ENCODE results near the gene SLC39A11. TPM values are rescaled to one million over a fixed set of nuclear protein-coding genes. Genes with fewer than 3 reads are reported as not detected.

SLC39A11 gene
- total RNA-seq, 1 experiment from 2014 or later, result 18.9 TPM

GRCh38 chr17:72778169-72779151 is 314.0 kb downstream of the SLC39A11 start:
- ATAC-seq, result no peak
- Mint-ChIP-seq H3K27ac (no peak overlapping the region), H3K9me3 (no peaks in the 10 kb centered on the region), H3K27me3 (ENCODE audit: low read depth) (peaks cover 2% of the 10 kb centered on the region; the same call in 1 of the 2 replicates), H3K4me3 (no peak overlapping the region), H3K36me3 (no peaks in the 10 kb centered on the region), H3K4me1 (peaks cover 14% of the 10 kb centered on the region)
- no peak for TF ChIP-seq ZNF281 (CRISPR knock-in tag; IDR thresholded peaks at IDR 0.05)
- DNase-seq (ENCODE audit: low spot score), result no peak
- ChIA-PET CTCF (no interaction called here), POLR2A (no interaction called here)

DNA sequence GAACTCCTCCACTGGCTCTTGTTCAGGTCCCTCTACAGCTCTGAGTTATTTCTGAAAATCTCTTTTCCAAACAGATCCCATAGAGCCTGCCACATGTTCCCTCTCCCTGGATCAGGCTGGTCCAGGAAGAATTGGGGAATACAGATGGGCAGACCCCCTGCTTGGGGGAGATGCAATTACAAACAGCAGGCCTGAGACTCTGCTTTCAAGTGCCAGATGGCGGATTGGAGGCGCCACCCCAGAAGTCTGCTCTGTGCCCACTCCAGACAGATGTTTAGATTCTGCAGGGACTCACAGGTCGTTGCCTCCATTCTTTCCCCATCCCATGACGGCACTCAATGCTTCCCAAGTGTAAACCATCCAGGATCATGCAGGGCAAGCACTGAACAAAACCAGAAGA is 316.6 kb downstream of the SLC39A11 start:
- ATAC-seq, result no peak
- no peaks in the 10 kb centered on the region for H3K9me3 Mint-ChIP-seq
- no peak overlapping the region for H3K4me3 Mint-ChIP-seq
- no peak overlapping the region for H3K27ac Mint-ChIP-seq
- ChIA-PET POLR2A (no interaction called here), CTCF (interaction anchor here (1.1 to 1.8 kb wide), 3 partner anchors 9 to 50 kb away, joined by 3 to 16 read pairs (median 5); no protein-coding TSS in a partner anchor)
- H3K4me1 Mint-ChIP-seq, result peaks cover 12% of the 10 kb centered on the region
- no peaks in the 10 kb centered on the region for H3K36me3 Mint-ChIP-seq
- peaks cover 2% of the 10 kb centered on the region; the same call in 1 of the 2 replicates for H3K27me3 Mint-ChIP-seq (ENCODE audit: low read depth)
- DNase-seq (ENCODE audit: low spot score), result no peak
- TF ChIP-seq SOX15 (CRISPR knock-in tag; IDR thresholded peaks at IDR 0.05) (no peak), CREM (CRISPR knock-in tag; IDR thresholded peaks at IDR 0.05) (no peak), NFE2L1 (CRISPR knock-in tag; IDR thresholded peaks at IDR 0.05) (no peak), ZNF281 (CRISPR knock-in tag; IDR thresholded peaks at IDR 0.05) (no peak), ZNF423 (CRISPR knock-in tag; IDR thresholded peaks at IDR 0.05) (no peak), OVOL2 (CRISPR knock-in tag; IDR thresholded peaks at IDR 0.05; ENCODE audit: borderline replicate concordance) (no peak), ZNF317 (CRISPR knock-in tag; IDR thresholded peaks at IDR 0.05; ENCODE audit: borderline replicate concordance, low read depth) (no peak), EMX1 (CRISPR knock-in tag; IDR thresholded peaks at IDR 0.05) (no peak)
- TF ChIP-seq, protein P1, sequence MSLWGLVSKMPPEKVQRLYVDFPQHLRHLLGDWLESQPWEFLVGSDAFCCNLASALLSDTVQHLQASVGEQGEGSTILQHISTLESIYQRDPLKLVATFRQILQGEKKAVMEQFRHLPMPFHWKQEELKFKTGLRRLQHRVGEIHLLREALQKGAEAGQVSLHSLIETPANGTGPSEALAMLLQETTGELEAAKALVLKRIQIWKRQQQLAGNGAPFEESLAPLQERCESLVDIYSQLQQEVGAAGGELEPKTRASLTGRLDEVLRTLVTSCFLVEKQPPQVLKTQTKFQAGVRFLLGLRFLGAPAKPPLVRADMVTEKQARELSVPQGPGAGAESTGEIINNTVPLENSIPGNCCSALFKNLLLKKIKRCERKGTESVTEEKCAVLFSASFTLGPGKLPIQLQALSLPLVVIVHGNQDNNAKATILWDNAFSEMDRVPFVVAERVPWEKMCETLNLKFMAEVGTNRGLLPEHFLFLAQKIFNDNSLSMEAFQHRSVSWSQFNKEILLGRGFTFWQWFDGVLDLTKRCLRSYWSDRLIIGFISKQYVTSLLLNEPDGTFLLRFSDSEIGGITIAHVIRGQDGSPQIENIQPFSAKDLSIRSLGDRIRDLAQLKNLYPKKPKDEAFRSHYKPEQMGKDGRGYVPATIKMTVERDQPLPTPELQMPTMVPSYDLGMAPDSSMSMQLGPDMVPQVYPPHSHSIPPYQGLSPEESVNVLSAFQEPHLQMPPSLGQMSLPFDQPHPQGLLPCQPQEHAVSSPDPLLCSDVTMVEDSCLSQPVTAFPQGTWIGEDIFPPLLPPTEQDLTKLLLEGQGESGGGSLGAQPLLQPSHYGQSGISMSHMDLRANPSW (CRISPR knock-in tag; conservative IDR thresholded peaks at IDR 0.05; ENCODE audit: low read depth), result no peak

DNA sequence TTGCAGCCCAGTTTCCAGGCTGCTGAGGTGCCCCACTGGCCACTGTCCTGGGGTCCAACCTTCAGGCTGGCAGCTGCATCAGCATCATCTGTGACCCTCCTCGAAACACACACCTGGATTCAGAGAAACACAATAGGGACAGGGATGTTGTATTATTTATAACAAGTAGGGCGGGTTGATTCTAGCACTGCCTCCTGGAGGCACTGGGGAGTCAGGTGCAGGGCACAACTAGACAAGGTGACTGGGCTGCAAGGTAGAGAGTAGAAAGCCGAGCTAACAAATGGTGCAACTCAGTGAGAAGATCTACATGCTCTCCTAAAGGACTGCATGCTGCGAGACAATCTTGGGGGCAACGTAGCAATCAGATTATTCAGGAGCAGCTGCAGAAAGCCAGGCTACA is 317.3 kb downstream of the SLC39A11 start:
- ATAC-seq (peak; percentile 62), DNase-seq (ENCODE audit: low spot score) (no peak)
- CTCF ChIA-PET, result interaction anchor here (0.6 to 1.8 kb wide), 4 partner anchors 8 to 318 kb away, joined by 3 to 16 read pairs (median 6); no protein-coding TSS in a partner anchor
- Mint-ChIP-seq H3K27ac (no peak overlapping the region), H3K36me3 (peaks cover 3% of the 10 kb centered on the region; the same call in 1 of the 2 replicates), H3K27me3 (ENCODE audit: low read depth) (peaks cover 2% of the 10 kb centered on the region; the same call in 1 of the 2 replicates), H3K9me3 (peaks cover 4% of the 10 kb centered on the region), H3K4me1 (peaks cover 12% of the 10 kb centered on the region), H3K4me3 (no peak overlapping the region)
- POLR2A ChIA-PET, result no interaction called here
- TF ChIP-seq, protein P2, sequence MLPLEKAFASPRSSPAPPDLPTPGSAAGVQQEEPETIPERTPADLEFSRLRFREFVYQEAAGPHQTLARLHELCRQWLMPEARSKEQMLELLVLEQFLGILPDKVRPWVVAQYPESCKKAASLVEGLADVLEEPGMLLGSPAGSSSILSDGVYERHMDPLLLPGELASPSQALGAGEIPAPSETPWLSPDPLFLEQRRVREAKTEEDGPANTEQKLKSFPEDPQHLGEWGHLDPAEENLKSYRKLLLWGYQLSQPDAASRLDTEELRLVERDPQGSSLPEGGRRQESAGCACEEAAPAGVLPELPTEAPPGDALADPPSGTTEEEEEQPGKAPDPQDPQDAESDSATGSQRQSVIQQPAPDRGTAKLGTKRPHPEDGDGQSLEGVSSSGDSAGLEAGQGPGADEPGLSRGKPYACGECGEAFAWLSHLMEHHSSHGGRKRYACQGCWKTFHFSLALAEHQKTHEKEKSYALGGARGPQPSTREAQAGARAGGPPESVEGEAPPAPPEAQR (CRISPR knock-in tag; IDR thresholded peaks at IDR 0.05), result no peak
- TF ChIP-seq OVOL2 (CRISPR knock-in tag; IDR thresholded peaks at IDR 0.05; ENCODE audit: borderline replicate concordance) (no peak), JAZF1 (CRISPR knock-in tag; IDR thresholded peaks at IDR 0.05) (no peak), IRF2 (CRISPR knock-in tag; IDR thresholded peaks at IDR 0.05; ENCODE audit: borderline replicate concordance, low read depth) (no peak), MAX (CRISPR knock-in tag; IDR thresholded peaks at IDR 0.05) (no peak), RELA (CRISPR knock-in tag; IDR thresholded peaks at IDR 0.05; ENCODE audit: borderline replicate concordance) (no peak), GRHL2 (CRISPR knock-in tag; IDR thresholded peaks at IDR 0.05; ENCODE audit: insufficient replicate concordance, severe bottlenecking) (no peak)
- TF ChIP-seq, protein P3, sequence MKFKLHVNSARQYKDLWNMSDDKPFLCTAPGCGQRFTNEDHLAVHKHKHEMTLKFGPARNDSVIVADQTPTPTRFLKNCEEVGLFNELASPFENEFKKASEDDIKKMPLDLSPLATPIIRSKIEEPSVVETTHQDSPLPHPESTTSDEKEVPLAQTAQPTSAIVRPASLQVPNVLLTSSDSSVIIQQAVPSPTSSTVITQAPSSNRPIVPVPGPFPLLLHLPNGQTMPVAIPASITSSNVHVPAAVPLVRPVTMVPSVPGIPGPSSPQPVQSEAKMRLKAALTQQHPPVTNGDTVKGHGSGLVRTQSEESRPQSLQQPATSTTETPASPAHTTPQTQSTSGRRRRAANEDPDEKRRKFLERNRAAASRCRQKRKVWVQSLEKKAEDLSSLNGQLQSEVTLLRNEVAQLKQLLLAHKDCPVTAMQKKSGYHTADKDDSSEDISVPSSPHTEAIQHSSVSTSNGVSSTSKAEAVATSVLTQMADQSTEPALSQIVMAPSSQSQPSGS (CRISPR knock-in tag; IDR thresholded peaks at IDR 0.05; ENCODE audit: borderline replicate concordance, low read depth), result no peak
